Measurements from ENCODE around the gene SHISA7. TPM values are rescaled to one million over a fixed set of nuclear protein-coding genes. Genes with fewer than 3 reads are reported as not detected.
"Not testable (repeated sequence)": the region's sequence is repeated elsewhere in the genome, so short reads cannot be mapped to it uniquely, and the experiment has no call there.

SHISA7 gene
- total RNA-seq, 2 donors from 2014 or later: not detected

- H3K36me3 Mint-ChIP-seq: peaks cover 8% of the 10 kb centered on the region
- H3K4me1 Mint-ChIP-seq (ENCODE audit: low read depth in 2 of 2): peaks cover 11 to 17% of the 10 kb centered on the region in 2 donors
- H3K27me3 Mint-ChIP-seq: peaks cover 47 to 54% of the 10 kb centered on the region in 2 donors
- ATAC-seq: no peak
- no peak for DNase-seq (ENCODE audit: low spot score)
- H3K4me3 Mint-ChIP-seq: no peak overlapping the region
- H3K9me3 Mint-ChIP-seq: no peaks in the 10 kb centered on the region
- H3K27ac Mint-ChIP-seq: no peak overlapping the region
Measured at GRCh38 chr19:55439052-55439451, 4.0 kb downstream of the SHISA7 start.

GRCh38 chr19:55437410-55437809, 5.7 kb downstream of the SHISA7 start:
- Mint-ChIP-seq H3K27me3 (peaks cover 35 to 43% of the 10 kb centered on the region in 2 donors), H3K4me3 (no peak overlapping the region), H3K4me1 (ENCODE audit: low read depth in 2 of 2) (peaks cover 11 to 12% of the 10 kb centered on the region in 2 donors), H3K27ac (no peak overlapping the region), H3K36me3 (peaks cover 8% of the 10 kb centered on the region), H3K9me3 (no peaks in the 10 kb centered on the region)
- ATAC-seq (peak in 1 of 2 donors; percentile 54), DNase-seq (ENCODE audit: low spot score) (no peak)

- ATAC-seq (no peak), DNase-seq (ENCODE audit: low spot score) (no peak)
- no peak overlapping the region for H3K27ac Mint-ChIP-seq
- H3K4me3 Mint-ChIP-seq: no peak overlapping the region
- peaks cover 8% of the 10 kb centered on the region for H3K36me3 Mint-ChIP-seq
- peaks cover 11 to 14% of the 10 kb centered on the region in 2 donors for H3K4me1 Mint-ChIP-seq (ENCODE audit: low read depth in 2 of 2)
- no peaks in the 10 kb centered on the region for H3K9me3 Mint-ChIP-seq
- H3K27me3 Mint-ChIP-seq: peaks cover 39 to 48% of the 10 kb centered on the region in 2 donors
Measured at GRCh38 chr19:55436847-55437246, 6.3 kb downstream of the SHISA7 start.

GRCh38 chr19:55435020-55435419, 8.1 kb downstream of the SHISA7 start:
- Mint-ChIP-seq H3K9me3 (no peaks in the 10 kb centered on the region), H3K27me3 (peaks cover 33 to 41% of the 10 kb centered on the region in 2 donors), H3K36me3 (no peaks in the 10 kb centered on the region), H3K4me1 (ENCODE audit: low read depth in 2 of 2) (peaks cover 0 to 3% of the 10 kb centered on the region in 2 donors), H3K4me3 (no peak overlapping the region), H3K27ac (no peak overlapping the region)
- no peak for ATAC-seq
- DNase-seq (ENCODE audit: low spot score): no peak

- Mint-ChIP-seq H3K27ac (no peak overlapping the region), H3K4me3 (no peak overlapping the region), H3K9me3 (no peaks in the 10 kb centered on the region), H3K27me3 (peaks cover 28 to 35% of the 10 kb centered on the region in 2 donors), H3K4me1 (ENCODE audit: low read depth in 2 of 2) (peaks cover 0 to 2% of the 10 kb centered on the region in 2 donors), H3K36me3 (no peaks in the 10 kb centered on the region)
- ATAC-seq (peak in 1 of 2 donors; percentile 6), DNase-seq (ENCODE audit: low spot score) (no peak)
Measured at GRCh38 chr19:55434356-55434919, 8.7 kb downstream of the SHISA7 start.

GRCh38 chr19:55433292-55433691, 9.8 kb downstream of the SHISA7 start:
- peaks cover 0 to 2% of the 10 kb centered on the region in 2 donors for H3K4me1 Mint-ChIP-seq (ENCODE audit: low read depth in 2 of 2)
- ATAC-seq (no peak), DNase-seq (ENCODE audit: low spot score) (no peak)
- H3K36me3 Mint-ChIP-seq: no peaks in the 10 kb centered on the region
- H3K27me3 Mint-ChIP-seq: peaks cover 20 to 32% of the 10 kb centered on the region in 2 donors
- no peaks in the 10 kb centered on the region for H3K9me3 Mint-ChIP-seq
- no peak overlapping the region for H3K27ac Mint-ChIP-seq
- no peak overlapping the region for H3K4me3 Mint-ChIP-seq

- no peaks in the 10 kb centered on the region for H3K9me3 Mint-ChIP-seq
- no peak overlapping the region for H3K27ac Mint-ChIP-seq
- H3K4me3 Mint-ChIP-seq: no peak overlapping the region
- peaks cover 0 to 2% of the 10 kb centered on the region in 2 donors for H3K4me1 Mint-ChIP-seq (ENCODE audit: low read depth in 2 of 2)
- H3K27me3 Mint-ChIP-seq: peaks cover 18 to 31% of the 10 kb centered on the region in 2 donors
- ATAC-seq (no peak), DNase-seq (ENCODE audit: low spot score) (no peak)
- H3K36me3 Mint-ChIP-seq: no peaks in the 10 kb centered on the region
Measured at GRCh38 chr19:55432241-55432959, 10.7 kb downstream of the SHISA7 start.

- H3K36me3 Mint-ChIP-seq: no peaks in the 10 kb centered on the region
- peaks cover 14 to 24% of the 10 kb centered on the region in 2 donors for H3K27me3 Mint-ChIP-seq
- H3K4me1 Mint-ChIP-seq (ENCODE audit: low read depth in 2 of 2): peaks cover 0 to 2% of the 10 kb centered on the region in 2 donors
- ATAC-seq: no peak
- no peak overlapping the region for H3K27ac Mint-ChIP-seq
- H3K9me3 Mint-ChIP-seq: no peaks in the 10 kb centered on the region
- DNase-seq (ENCODE audit: low spot score): no peak
- no peak overlapping the region for H3K4me3 Mint-ChIP-seq
Measured at GRCh38 chr19:55431183-55431582, 11.9 kb downstream of the SHISA7 start.

- ATAC-seq (no peak), DNase-seq (ENCODE audit: low spot score) (no peak)
- no peaks in the 10 kb centered on the region for H3K9me3 Mint-ChIP-seq
- peaks cover 4 to 6% of the 10 kb centered on the region in 2 donors for H3K4me1 Mint-ChIP-seq (ENCODE audit: low read depth in 2 of 2)
- no peak overlapping the region for H3K27ac Mint-ChIP-seq
- H3K4me3 Mint-ChIP-seq: no peak overlapping the region
- peaks cover 9 to 18% of the 10 kb centered on the region in 2 donors for H3K27me3 Mint-ChIP-seq
- H3K36me3 Mint-ChIP-seq: no peaks in the 10 kb centered on the region
Measured at GRCh38 chr19:55426042-55426441, 17.1 kb downstream of the SHISA7 start.

GRCh38 chr19:55424518-55424917, 18.6 kb downstream of the SHISA7 start:
- H3K9me3 Mint-ChIP-seq: no peaks in the 10 kb centered on the region

GRCh38 chr19:55423225-55424005, 19.7 kb downstream of the SHISA7 start:
- Mint-ChIP-seq H3K27me3 (peaks cover 3 to 20% of the 10 kb centered on the region in 2 donors), H3K4me1 (ENCODE audit: low read depth in 2 of 2) (peaks cover 4 to 6% of the 10 kb centered on the region in 2 donors), H3K27ac (no peak overlapping the region), H3K36me3 (no peaks in the 10 kb centered on the region), H3K4me3 (no peak overlapping the region), H3K9me3 (no peaks in the 10 kb centered on the region)
- no peak for ATAC-seq
- DNase-seq (ENCODE audit: low spot score): no peak

More at GRCh38 chr19:55424518-55424917, 18.6 kb downstream of the SHISA7 start:
- peaks cover 4 to 6% of the 10 kb centered on the region in 2 donors for H3K4me1 Mint-ChIP-seq (ENCODE audit: low read depth in 2 of 2)
- no peak for ATAC-seq
- peaks cover 7 to 20% of the 10 kb centered on the region in 2 donors for H3K27me3 Mint-ChIP-seq
- no peak overlapping the region for H3K4me3 Mint-ChIP-seq
- no peak for DNase-seq (ENCODE audit: low spot score)
- H3K27ac Mint-ChIP-seq: no peak overlapping the region
- no peaks in the 10 kb centered on the region for H3K36me3 Mint-ChIP-seq

- not testable (repeated sequence) for H3K9me3 Mint-ChIP-seq; H3K36me3 Mint-ChIP-seq; H3K27ac Mint-ChIP-seq; H3K4me3 Mint-ChIP-seq; H3K4me1 Mint-ChIP-seq (ENCODE audit: low read depth in 2 of 2); DNase-seq (ENCODE audit: low spot score)
- H3K27me3 Mint-ChIP-seq: peaks cover 6 to 20% of the 10 kb centered on the region in 2 donors
- ATAC-seq: peak in 1 of 2 donors; percentile 61
Measured at GRCh38 chr19:55421281-55421680, 21.8 kb downstream of the SHISA7 start.

- H3K4me1 Mint-ChIP-seq (ENCODE audit: low read depth in 2 of 2): peaks cover 4 to 6% of the 10 kb centered on the region in 2 donors
- H3K9me3 Mint-ChIP-seq: no peaks in the 10 kb centered on the region
- no peak overlapping the region for H3K4me3 Mint-ChIP-seq
- H3K27me3 Mint-ChIP-seq: peaks cover 6 to 15% of the 10 kb centered on the region in 2 donors
- DNase-seq (ENCODE audit: low spot score): no peak
- no peaks in the 10 kb centered on the region for H3K36me3 Mint-ChIP-seq
- ATAC-seq: peak in 1 of 2 donors; percentile 24
- H3K27ac Mint-ChIP-seq: no peak overlapping the region
Measured at GRCh38 chr19:55419624-55420236, 23.4 kb downstream of the SHISA7 start.

All from natural killer cell treated with Interleukin-12 subunit alpha and Interleukin-12 subunit beta and Interleukin-15 and Interleukin-18, amount 100 ng/mL, for 72 hours (primary cell).